H1 (cell line): ENCODE measurements around the gene CSF2RB. TPM values are rescaled to one million over a fixed set of nuclear protein-coding genes. Genes with fewer than 3 reads are reported as not detected.

Experiments
- FOSL1 ChIP-seq: IDR thresholded peaks from 2 replicates; pipeline ENCODE4 v1.6.1; 2011; ENCODE audit warnings: mild to moderate bottlenecking, low read depth, low read length, moderate library complexity; ENCODE audit not compliant: insufficient read depth
- POLR2A ChIP-seq, 2 experiments: IDR thresholded peaks; 1 replicate in 1 of 2; 2 replicates in 1 of 2; pipeline ENCODE4 v1.6.1; 2011; ENCODE audit warnings: low read depth in 2 of 2, low read length in 2 of 2, mild to moderate bottlenecking in 2 of 2; ENCODE audit errors: control extremely low read depth in 1 of 2
- SIX5 ChIP-seq: IDR thresholded peaks from 2 replicates; pipeline ENCODE4 v1.6.1; 2011; ENCODE audit warnings: mild to moderate bottlenecking, low read depth, low read length
- SP4 ChIP-seq: IDR thresholded peaks from 2 replicates; pipeline ENCODE4 v1.6.1; 2012; ENCODE audit warnings: low read length, inconsistent platforms
- SUZ12 ChIP-seq: fragments of 200-600 bp; sonication (generic); IDR thresholded peaks from 2 replicates; pipeline ENCODE4 v1.6.1; 2012; ENCODE audit warnings: mild to moderate bottlenecking, inconsistent platforms, low read length, moderate library complexity, mixed read lengths
- TAF7 ChIP-seq: optimal IDR thresholded peaks from 2 replicates; pipeline ENCODE3; 2011; ENCODE audit warnings: low read depth, mild to moderate bottlenecking, inconsistent platforms, low read length, moderate library complexity, borderline replicate concordance
- TCF12 ChIP-seq: IDR thresholded peaks from 2 replicates; pipeline ENCODE4 v1.6.1; 2011; ENCODE audit warnings: low read depth, mild to moderate bottlenecking, low read length
- polyA plus RNA-seq, 7 experiments: library from polyadenylated mRNA; depleted of rRNA in 3 of 7; stranded (reverse) in 5 of 7; unstranded in 2 of 7; fragments of >200 nt in 5 of 7; fragments of 200-250 nt in 2 of 7; gene quantifications; 1 replicate in 5 of 7; 2 replicates in 1 of 7; 4 replicates in 1 of 7; pipeline versions ENCODE4 v1.2.1 to v1.2.3, GENCODE V29; 2011 to 2013; ENCODE audit warnings: missing spikeins in 2 of 7, mixed read lengths in 2 of 7
- total RNA-seq: library from RNA; stranded (reverse); fragmentation: NEBNext Ultra II Directional; extraction: Animal tissue kit (Norgen Biotek cat#: 25700); gene quantifications from 2 replicates; pipeline ENCODE4 v1.2.1, GENCODE V29; 2021
- TF ChIP-seq, protein P1 (sequence below): fragments of 300-600 bp; sonication (generic); IDR thresholded peaks from 2 replicates; pipeline ENCODE4 v1.7.1; 2012; ENCODE audit warnings: low read length, moderate library complexity, mild to moderate bottlenecking, inconsistent platforms; ENCODE audit not compliant: insufficient replicate concordance

The CSF2RB gene
- total and polyA plus RNA-seq, 2 of the 8 experiments (the other 6 are each of a cell fraction or from before 2014, with no cell fraction given) = not detected

DNA sequence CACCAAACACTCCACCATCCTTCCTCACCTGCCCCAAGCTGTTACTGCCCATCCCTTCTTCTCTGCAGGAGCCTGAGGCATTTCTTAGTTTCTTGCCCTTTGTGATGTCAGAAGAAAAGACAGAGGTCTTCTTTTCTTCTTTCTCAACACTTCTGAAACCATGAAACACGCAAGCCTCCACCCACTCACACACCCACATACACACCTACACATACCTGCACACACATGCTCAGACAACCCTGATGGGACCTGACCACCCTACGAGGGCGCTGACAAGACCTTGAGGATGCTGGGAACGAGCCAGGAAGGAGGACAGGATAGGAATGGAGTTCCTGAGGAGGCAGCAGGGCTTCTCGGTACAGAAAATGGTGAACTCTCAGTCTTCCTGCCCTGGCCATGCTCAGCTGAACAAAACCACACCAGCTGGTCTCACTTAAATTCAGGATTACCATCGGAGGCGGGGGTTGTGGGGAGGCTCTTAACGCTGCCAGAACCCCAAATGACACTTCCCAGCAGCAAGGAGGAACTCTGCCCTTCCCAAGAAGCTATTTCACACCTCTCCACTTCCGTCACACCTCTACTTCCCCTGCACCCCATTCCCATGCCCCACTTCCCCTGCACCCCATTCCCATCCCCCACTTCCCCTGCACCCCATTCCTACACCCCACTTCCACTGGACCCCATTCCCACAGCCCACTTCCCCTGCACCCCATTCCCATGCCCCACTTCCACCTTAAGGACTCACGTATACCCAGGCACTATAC is 41.0 kb downstream of the CSF2RB start (continued):
- TF ChIP-seq, protein P1, sequence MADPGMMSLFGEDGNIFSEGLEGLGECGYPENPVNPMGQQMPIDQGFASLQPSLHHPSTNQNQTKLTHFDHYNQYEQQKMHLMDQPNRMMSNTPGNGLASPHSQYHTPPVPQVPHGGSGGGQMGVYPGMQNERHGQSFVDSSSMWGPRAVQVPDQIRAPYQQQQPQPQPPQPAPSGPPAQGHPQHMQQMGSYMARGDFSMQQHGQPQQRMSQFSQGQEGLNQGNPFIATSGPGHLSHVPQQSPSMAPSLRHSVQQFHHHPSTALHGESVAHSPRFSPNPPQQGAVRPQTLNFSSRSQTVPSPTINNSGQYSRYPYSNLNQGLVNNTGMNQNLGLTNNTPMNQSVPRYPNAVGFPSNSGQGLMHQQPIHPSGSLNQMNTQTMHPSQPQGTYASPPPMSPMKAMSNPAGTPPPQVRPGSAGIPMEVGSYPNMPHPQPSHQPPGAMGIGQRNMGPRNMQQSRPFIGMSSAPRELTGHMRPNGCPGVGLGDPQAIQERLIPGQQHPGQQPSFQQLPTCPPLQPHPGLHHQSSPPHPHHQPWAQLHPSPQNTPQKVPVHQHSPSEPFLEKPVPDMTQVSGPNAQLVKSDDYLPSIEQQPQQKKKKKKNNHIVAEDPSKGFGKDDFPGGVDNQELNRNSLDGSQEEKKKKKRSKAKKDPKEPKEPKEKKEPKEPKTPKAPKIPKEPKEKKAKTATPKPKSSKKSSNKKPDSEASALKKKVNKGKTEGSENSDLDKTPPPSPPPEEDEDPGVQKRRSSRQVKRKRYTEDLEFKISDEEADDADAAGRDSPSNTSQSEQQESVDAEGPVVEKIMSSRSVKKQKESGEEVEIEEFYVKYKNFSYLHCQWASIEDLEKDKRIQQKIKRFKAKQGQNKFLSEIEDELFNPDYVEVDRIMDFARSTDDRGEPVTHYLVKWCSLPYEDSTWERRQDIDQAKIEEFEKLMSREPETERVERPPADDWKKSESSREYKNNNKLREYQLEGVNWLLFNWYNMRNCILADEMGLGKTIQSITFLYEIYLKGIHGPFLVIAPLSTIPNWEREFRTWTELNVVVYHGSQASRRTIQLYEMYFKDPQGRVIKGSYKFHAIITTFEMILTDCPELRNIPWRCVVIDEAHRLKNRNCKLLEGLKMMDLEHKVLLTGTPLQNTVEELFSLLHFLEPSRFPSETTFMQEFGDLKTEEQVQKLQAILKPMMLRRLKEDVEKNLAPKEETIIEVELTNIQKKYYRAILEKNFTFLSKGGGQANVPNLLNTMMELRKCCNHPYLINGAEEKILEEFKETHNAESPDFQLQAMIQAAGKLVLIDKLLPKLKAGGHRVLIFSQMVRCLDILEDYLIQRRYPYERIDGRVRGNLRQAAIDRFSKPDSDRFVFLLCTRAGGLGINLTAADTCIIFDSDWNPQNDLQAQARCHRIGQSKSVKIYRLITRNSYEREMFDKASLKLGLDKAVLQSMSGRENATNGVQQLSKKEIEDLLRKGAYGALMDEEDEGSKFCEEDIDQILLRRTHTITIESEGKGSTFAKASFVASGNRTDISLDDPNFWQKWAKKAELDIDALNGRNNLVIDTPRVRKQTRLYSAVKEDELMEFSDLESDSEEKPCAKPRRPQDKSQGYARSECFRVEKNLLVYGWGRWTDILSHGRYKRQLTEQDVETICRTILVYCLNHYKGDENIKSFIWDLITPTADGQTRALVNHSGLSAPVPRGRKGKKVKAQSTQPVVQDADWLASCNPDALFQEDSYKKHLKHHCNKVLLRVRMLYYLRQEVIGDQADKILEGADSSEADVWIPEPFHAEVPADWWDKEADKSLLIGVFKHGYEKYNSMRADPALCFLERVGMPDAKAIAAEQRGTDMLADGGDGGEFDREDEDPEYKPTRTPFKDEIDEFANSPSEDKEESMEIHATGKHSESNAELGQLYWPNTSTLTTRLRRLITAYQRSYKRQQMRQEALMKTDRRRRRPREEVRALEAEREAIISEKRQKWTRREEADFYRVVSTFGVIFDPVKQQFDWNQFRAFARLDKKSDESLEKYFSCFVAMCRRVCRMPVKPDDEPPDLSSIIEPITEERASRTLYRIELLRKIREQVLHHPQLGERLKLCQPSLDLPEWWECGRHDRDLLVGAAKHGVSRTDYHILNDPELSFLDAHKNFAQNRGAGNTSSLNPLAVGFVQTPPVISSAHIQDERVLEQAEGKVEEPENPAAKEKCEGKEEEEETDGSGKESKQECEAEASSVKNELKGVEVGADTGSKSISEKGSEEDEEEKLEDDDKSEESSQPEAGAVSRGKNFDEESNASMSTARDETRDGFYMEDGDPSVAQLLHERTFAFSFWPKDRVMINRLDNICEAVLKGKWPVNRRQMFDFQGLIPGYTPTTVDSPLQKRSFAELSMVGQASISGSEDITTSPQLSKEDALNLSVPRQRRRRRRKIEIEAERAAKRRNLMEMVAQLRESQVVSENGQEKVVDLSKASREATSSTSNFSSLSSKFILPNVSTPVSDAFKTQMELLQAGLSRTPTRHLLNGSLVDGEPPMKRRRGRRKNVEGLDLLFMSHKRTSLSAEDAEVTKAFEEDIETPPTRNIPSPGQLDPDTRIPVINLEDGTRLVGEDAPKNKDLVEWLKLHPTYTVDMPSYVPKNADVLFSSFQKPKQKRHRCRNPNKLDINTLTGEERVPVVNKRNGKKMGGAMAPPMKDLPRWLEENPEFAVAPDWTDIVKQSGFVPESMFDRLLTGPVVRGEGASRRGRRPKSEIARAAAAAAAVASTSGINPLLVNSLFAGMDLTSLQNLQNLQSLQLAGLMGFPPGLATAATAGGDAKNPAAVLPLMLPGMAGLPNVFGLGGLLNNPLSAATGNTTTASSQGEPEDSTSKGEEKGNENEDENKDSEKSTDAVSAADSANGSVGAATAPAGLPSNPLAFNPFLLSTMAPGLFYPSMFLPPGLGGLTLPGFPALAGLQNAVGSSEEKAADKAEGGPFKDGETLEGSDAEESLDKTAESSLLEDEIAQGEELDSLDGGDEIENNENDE = no peak
- TF ChIP-seq TCF12 = no peak
- no peak for TF ChIP-seq SUZ12
- no peak for TF ChIP-seq TAF7
- no peak for TF ChIP-seq SP4
- no peak for TF ChIP-seq FOSL1
- TF ChIP-seq SIX5 = no peak
- TF ChIP-seq POLR2A (IDR thresholded peaks at IDR 0.05; ENCODE audit: control extremely low read depth in 1 of 2, low read depth in 2 of 2, low read length in 2 of 2) = no peak
